Activated CD8-positive, alpha-beta T cell treated with anti-CD3 and anti-CD28 coated beads, Interleukin-2, amount 10 ng/mL, durations not matched to agents 7 days and 5 days (primary cell): ENCODE measurements around the gene RERE. TPM values are rescaled to one million over a fixed set of nuclear protein-coding genes. Genes with fewer than 3 reads are reported as not detected.
"Not testable (repeated sequence)": the region's sequence is repeated elsewhere in the genome, so short reads cannot be mapped to it uniquely, and the experiment has no call there.

Experiments used
- ATAC-seq: fragments of 150-1000 bp; cut with Tn5 transposase; one replicate; pipeline ENCODE4 v1.10.0; 2021; ENCODE audit warnings: moderate library complexity
- CTCF ChIA-PET: fragments of 350-600 bp; sonication (Branson Sonifier 250); formaldehyde crosslinking; loops from one replicate; lab custom pipeline; 2021; ENCODE audit warnings: antibody characterized with exemption; lab: Charles Lee
- POLR2A ChIA-PET: fragments of 350-600 bp; sonication (Branson Sonifier 250); formaldehyde crosslinking; loops from one replicate; lab custom pipeline; 2021; ENCODE audit warnings: antibody characterized with exemption; lab: Charles Lee
- DNase-seq: peaks from one replicate; pipeline ENCODE4 v3.0.0-alpha.2; 2020
- H3K27ac Mint-ChIP-seq: one replicate; pipeline ENCODE4 v1.8.0; 2021; ENCODE audit warnings: mild to moderate bottlenecking, mixed read lengths
- H3K27me3 Mint-ChIP-seq: one replicate; pipeline ENCODE4 v1.8.0; 2021; ENCODE audit warnings: low read depth, mixed read lengths
- H3K36me3 Mint-ChIP-seq: one replicate; pipeline ENCODE4 v1.8.0; 2021; ENCODE audit warnings: low read depth, mixed read lengths
- H3K4me1 Mint-ChIP-seq: one replicate; pipeline ENCODE4 v1.8.0; 2021; ENCODE audit warnings: low read depth, mixed read lengths
- H3K4me3 Mint-ChIP-seq: one replicate; pipeline ENCODE4 v1.8.0; 2021; ENCODE audit warnings: mild to moderate bottlenecking, mixed read lengths
- H3K9me3 Mint-ChIP-seq: one replicate; pipeline ENCODE4 v1.8.0; 2022; ENCODE audit warnings: mixed read lengths; ENCODE audit not compliant: insufficient read depth
- total RNA-seq, 2 experiments: library from RNA; stranded (reverse); gene quantifications; one replicate each; pipeline ENCODE4 v1.2.3, GENCODE V29; 2021

Gene RERE
- total RNA-seq, 2 experiments from 2014 or later, result 37.4 to 44.7 TPM

DNA sequence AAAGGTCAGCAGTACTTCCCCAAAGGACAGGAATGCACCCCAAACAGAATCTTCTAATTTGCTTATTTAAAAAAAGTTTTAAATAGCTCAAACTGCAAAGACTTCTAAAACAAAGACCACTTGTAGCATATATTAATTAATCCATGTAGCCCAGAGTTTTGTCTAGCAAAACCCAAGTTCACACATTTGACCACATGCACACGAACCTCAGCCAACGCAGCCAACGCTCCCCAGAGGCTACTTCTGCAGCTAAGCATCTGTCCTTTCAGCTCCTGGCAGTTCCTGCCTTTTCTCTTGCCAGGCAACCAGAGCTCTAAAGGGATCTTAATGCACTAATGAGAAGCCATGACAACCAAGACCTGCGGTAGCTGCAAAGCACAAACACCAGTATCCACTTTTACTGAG lies 89.6 kb downstream of the RERE start:
- Mint-ChIP-seq H3K4me3 (no peak overlapping the region), H3K9me3 (peaks cover 7% of the 10 kb centered on the region), H3K36me3 (peaks cover 7% of the 10 kb centered on the region), H3K27ac (no peak overlapping the region), H3K4me1 (peaks cover 12% of the 10 kb centered on the region), H3K27me3 (no peaks in the 10 kb centered on the region)
- ChIA-PET CTCF (interaction anchor here (1.0 to 10.0 kb wide), 18 partner anchors 10 to 318 kb away, joined by 3 to 145 read pairs (median 10); no protein-coding TSS in a partner anchor), POLR2A (no interaction called here)
- ATAC-seq (no peak), DNase-seq (no peak)

DNA sequence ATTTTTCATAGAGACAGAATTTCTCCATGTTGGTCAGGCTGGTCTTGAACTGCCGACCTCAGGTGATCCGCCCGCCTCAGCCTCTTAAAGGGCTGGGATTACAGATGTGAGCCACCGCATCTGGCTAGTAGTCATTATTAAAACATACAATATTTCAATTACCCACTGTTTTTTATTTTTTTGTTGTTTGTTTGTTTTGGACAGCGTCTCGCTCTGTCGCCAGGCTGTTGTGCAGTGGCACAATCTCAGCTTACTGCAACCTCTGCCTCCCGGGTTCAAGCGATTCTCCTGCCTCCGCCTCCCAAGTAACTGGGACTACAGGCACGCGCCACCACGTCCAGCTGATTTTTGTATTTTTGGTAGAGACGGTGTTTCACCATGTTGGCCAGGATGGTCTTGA lies 90.1 kb downstream of the RERE start:
- ChIA-PET CTCF (interaction anchor here (0.9 to 10.0 kb wide), 35 partner anchors 8 to 320 kb away, joined by 3 to 145 read pairs (median 7); no protein-coding TSS in a partner anchor), POLR2A (interaction anchor here (1.8 kb wide), 1 partner anchor 24 kb away, joined by 7 read pairs; no protein-coding TSS in a partner anchor)
- not testable (repeated sequence) for H3K9me3 Mint-ChIP-seq, H3K27me3 Mint-ChIP-seq, ATAC-seq, H3K4me3 Mint-ChIP-seq, DNase-seq, H3K36me3 Mint-ChIP-seq, H3K27ac Mint-ChIP-seq
- H3K4me1 Mint-ChIP-seq, result peaks cover 12% of the 10 kb centered on the region

DNA sequence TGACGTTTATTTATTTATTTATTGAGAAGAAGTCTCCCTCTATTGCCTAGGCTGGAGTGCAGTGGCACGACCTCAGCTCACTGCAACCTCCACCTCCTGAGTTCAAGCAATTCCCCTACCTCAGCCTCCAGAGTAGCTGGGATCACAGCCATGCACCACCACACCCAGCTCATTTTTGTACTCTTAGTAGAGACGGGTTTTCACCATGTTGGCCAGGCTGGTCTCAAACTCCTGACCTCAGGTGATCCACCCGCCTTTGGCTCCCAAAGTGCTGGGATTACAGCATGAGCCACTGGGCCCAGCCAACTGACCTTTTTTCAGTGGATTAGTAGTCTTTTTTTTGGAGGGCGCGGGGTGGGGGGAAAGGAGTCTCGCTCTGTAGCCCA lies 90.6 kb downstream of the RERE start:
- not testable (repeated sequence) for H3K9me3 Mint-ChIP-seq, H3K27me3 Mint-ChIP-seq, DNase-seq, H3K27ac Mint-ChIP-seq, H3K4me3 Mint-ChIP-seq, H3K36me3 Mint-ChIP-seq, ATAC-seq
- ChIA-PET POLR2A (interaction anchor here (1.8 kb wide), 1 partner anchor 23 kb away, joined by 7 read pairs; no protein-coding TSS in a partner anchor), CTCF (interaction anchor here (0.6 to 10.0 kb wide), 46 partner anchors 9 to 340 kb away, joined by 3 to 145 read pairs (median 5); no protein-coding TSS in a partner anchor)
- peaks cover 15% of the 10 kb centered on the region for H3K4me1 Mint-ChIP-seq

- DNase-seq, result no peak
Observed at GRCh38 chr1:8723010-8723409, 94.4 kb downstream of the RERE start.

GRCh38 chr1:8722366-8722765 lies 95.1 kb downstream of the RERE start:
- POLR2A ChIA-PET, result no interaction called here
- H3K9me3 Mint-ChIP-seq, result no peaks in the 10 kb centered on the region
- no peak for DNase-seq

More at GRCh38 chr1:8723010-8723409, 94.4 kb downstream of the RERE start:
- Mint-ChIP-seq H3K4me3 (no peak overlapping the region), H3K36me3 (no peaks in the 10 kb centered on the region), H3K27ac (peak overlapping the region; percentile 19), H3K9me3 (no peaks in the 10 kb centered on the region), H3K4me1 (peaks cover 14% of the 10 kb centered on the region), H3K27me3 (no peaks in the 10 kb centered on the region)
- ATAC-seq, result no peak
- ChIA-PET POLR2A (no interaction called here), CTCF (interaction anchor here (1.4 to 10.0 kb wide), 4 partner anchors 51 to 162 kb away, joined by 4 to 145 read pairs (median 4); no protein-coding TSS in a partner anchor)

DNA sequence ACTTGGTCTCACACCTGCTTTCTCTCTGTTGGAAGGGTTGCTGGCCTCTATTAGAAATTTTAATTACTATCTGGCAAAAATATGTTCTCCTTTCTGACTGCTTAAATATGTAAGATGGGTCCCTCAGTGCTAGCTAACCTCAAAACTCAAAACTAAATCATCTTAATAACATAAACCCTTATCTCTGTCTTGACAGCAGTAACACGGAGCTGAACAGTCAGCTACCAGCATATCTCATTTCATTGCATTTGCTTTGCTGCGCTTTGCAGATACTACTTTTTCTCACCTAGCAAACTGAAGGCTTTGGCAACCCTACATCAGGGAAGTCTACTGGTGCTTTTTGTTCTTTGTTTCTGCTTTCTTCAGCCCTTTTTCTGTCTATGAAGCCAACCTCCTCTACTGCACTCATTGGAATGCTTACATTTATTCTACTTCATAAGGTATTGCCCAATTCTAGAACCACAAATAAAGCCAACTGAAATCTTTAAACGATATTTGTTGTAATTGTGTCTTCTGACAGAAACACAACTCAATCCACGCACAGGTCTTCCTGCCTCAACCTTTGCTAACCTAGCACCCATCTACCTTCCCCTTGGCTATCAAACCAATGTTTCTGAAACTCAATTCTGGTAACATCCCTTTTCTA lies 95.6 kb downstream of the RERE start:
- no peak overlapping the region for H3K4me3 Mint-ChIP-seq
- no peak overlapping the region for H3K27ac Mint-ChIP-seq
- no peaks in the 10 kb centered on the region for H3K9me3 Mint-ChIP-seq
- H3K36me3 Mint-ChIP-seq, result no peaks in the 10 kb centered on the region
- CTCF ChIA-PET, result no interaction called here
- ATAC-seq, result no peak
- DNase-seq, result no peak
- peaks cover 14% of the 10 kb centered on the region for H3K4me1 Mint-ChIP-seq
- no peaks in the 10 kb centered on the region for H3K27me3 Mint-ChIP-seq
- POLR2A ChIA-PET, result no interaction called here

More at GRCh38 chr1:8722366-8722765, 95.1 kb downstream of the RERE start:
- no peak overlapping the region for H3K4me3 Mint-ChIP-seq
- H3K36me3 Mint-ChIP-seq, result no peaks in the 10 kb centered on the region
- no peaks in the 10 kb centered on the region for H3K27me3 Mint-ChIP-seq
- no peak overlapping the region for H3K27ac Mint-ChIP-seq
- ATAC-seq, result no peak
- H3K4me1 Mint-ChIP-seq, result peaks cover 14% of the 10 kb centered on the region
- CTCF ChIA-PET, result no interaction called here

GRCh38 chr1:8720347-8720746 lies 97.1 kb downstream of the RERE start:
- Mint-ChIP-seq H3K4me1 (peaks cover 14% of the 10 kb centered on the region), H3K4me3 (no peak overlapping the region), H3K36me3 (no peaks in the 10 kb centered on the region), H3K9me3 (no peaks in the 10 kb centered on the region), H3K27ac (no peak overlapping the region), H3K27me3 (no peaks in the 10 kb centered on the region)
- CTCF ChIA-PET, result no interaction called here
- POLR2A ChIA-PET, result no interaction called here
- no peak for ATAC-seq
- no peak for DNase-seq

GRCh38 chr1:8718850-8719361 lies 98.5 kb downstream of the RERE start:
- Mint-ChIP-seq H3K4me3 (no peak overlapping the region), H3K36me3 (no peaks in the 10 kb centered on the region), H3K4me1 (peaks cover 21% of the 10 kb centered on the region), H3K27me3 (no peaks in the 10 kb centered on the region), H3K9me3 (no peaks in the 10 kb centered on the region), H3K27ac (no peak overlapping the region)
- POLR2A ChIA-PET, result no interaction called here
- peak; percentile 33 for ATAC-seq
- CTCF ChIA-PET, result interaction anchor here (0.6 to 2.4 kb wide), 6 partner anchors 8 to 157 kb away, joined by 3 to 13 read pairs (median 3); no protein-coding TSS in a partner anchor
- no peak for DNase-seq

GRCh38 chr1:8717148-8717547 lies 100.3 kb downstream of the RERE start:
- POLR2A ChIA-PET, result no interaction called here

DNA sequence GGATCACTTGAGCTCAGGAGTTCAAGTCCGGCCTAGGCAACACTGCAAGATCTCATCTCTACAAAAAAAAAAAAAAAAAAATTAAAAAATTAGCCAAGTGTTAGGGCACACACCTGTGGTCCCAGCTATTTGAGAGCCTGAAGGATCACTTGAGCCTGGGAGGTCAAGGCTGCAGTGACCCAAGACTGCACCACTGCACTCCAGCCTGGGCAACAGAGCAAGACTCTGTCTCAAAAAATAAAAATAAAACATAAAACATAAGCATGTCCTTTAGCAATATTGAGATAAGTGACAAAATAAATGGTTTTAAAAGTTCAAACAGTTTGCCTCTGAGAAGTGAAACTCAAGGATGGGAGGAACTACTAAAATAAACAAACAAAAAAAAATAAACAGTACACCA lies 101.2 kb downstream of the RERE start:
- Mint-ChIP-seq H3K4me1 (peaks cover 27% of the 10 kb centered on the region), H3K9me3 (no peaks in the 10 kb centered on the region), H3K27me3 (no peaks in the 10 kb centered on the region), H3K4me3 (no peak overlapping the region), H3K27ac (no peak overlapping the region), H3K36me3 (no peaks in the 10 kb centered on the region)
- DNase-seq (no peak), ATAC-seq (no peak)
- POLR2A ChIA-PET, result no interaction called here
- CTCF ChIA-PET, result interaction anchor here (1.5 to 2.4 kb wide), 2 partner anchors 11 to 145 kb away, joined by 3 to 13 read pairs; no protein-coding TSS in a partner anchor

More at GRCh38 chr1:8717148-8717547, 100.3 kb downstream of the RERE start:
- Mint-ChIP-seq H3K9me3 (no peaks in the 10 kb centered on the region), H3K27ac (no peak overlapping the region), H3K4me1 (peaks cover 20% of the 10 kb centered on the region), H3K4me3 (no peak overlapping the region), H3K36me3 (no peaks in the 10 kb centered on the region), H3K27me3 (no peaks in the 10 kb centered on the region)
- ATAC-seq, result no peak
- no peak for DNase-seq
- CTCF ChIA-PET, result interaction anchor here (1.0 to 2.4 kb wide), 4 partner anchors 10 to 288 kb away, joined by 3 to 13 read pairs (median 3); no protein-coding TSS in a partner anchor

GRCh38 chr1:8714173-8714572 lies 103.3 kb downstream of the RERE start:
- ChIA-PET POLR2A (no interaction called here), CTCF (interaction anchor here (1.2 kb wide), 1 partner anchor 11 kb away, joined by 4 read pairs; no protein-coding TSS in a partner anchor)
- Mint-ChIP-seq H3K4me3 (no peak overlapping the region), H3K27me3 (no peaks in the 10 kb centered on the region), H3K27ac (no peak overlapping the region), H3K4me1 (peaks cover 28% of the 10 kb centered on the region), H3K36me3 (no peaks in the 10 kb centered on the region), H3K9me3 (no peaks in the 10 kb centered on the region)
- no peak for DNase-seq
- ATAC-seq, result no peak
